SK-N-SH treated with all-trans-retinoic acid at 6 μM for 48 hours (cell line): ENCODE results near the gene SNX17.

ENCODE experiments used
- ATAC-seq: fragments of 200-7000 bp; cut with Tn5 transposase; 3 replicates; pipeline ENCODE4 v1.9.1; 2020; ENCODE audit warnings: mild to moderate bottlenecking, moderate library complexity
- ARNTL ChIP-seq: fragments of 450-650 bp; formaldehyde crosslinking; IDR thresholded peaks from 2 replicates; pipeline ENCODE4 v1.5.0; 2020; ENCODE audit warnings: low read depth, mild to moderate bottlenecking, moderate library complexity, borderline replicate concordance
- BACH2 ChIP-seq: fragments of 250-450 bp; sonication (Bioruptor Pico); IDR thresholded peaks from 2 replicates; pipeline ENCODE4 v1.9.0; 2021; ENCODE audit warnings: mild to moderate bottlenecking, borderline replicate concordance
- CSDC2 ChIP-seq: fragments of 250-450 bp; sonication (Bioruptor Pico); IDR thresholded peaks from 2 replicates; pipeline ENCODE4 v1.5.0; 2020; ENCODE audit warnings: mild to moderate bottlenecking, moderate library complexity
- ESRRG ChIP-seq: fragments of 250-450 bp; sonication (Bioruptor Pico); IDR thresholded peaks from 2 replicates; pipeline ENCODE4 v1.6.1; 2021; ENCODE audit warnings: mild to moderate bottlenecking
- GLIS3 ChIP-seq: fragments of 250-450 bp; sonication (Bioruptor Pico); IDR thresholded peaks from 2 replicates; pipeline ENCODE4 v1.5.0; 2020; ENCODE audit warnings: mild to moderate bottlenecking, moderate library complexity
- ISL1 ChIP-seq: fragments of 250-450 bp; sonication (Bioruptor Pico); IDR thresholded peaks from 2 replicates; pipeline ENCODE4 v2.1.2; 2022; ENCODE audit warnings: mild to moderate bottlenecking, moderate library complexity
- OSR1 ChIP-seq: fragments of 250-450 bp; sonication (Bioruptor Pico); IDR thresholded peaks from 2 replicates; pipeline ENCODE4 v1.8.0; 2022; ENCODE audit warnings: moderate library complexity, mild to moderate bottlenecking, inconsistent platforms
- PPARA ChIP-seq: fragments of 250-450 bp; sonication (Bioruptor Pico); IDR thresholded peaks from 2 replicates; pipeline ENCODE4 v1.5.0; 2020; ENCODE audit warnings: mild to moderate bottlenecking, borderline replicate concordance
- RARB ChIP-seq: fragments of 250-450 bp; sonication (Bioruptor Pico); IDR thresholded peaks from 2 replicates; pipeline ENCODE4 v1.8.0; 2021; ENCODE audit warnings: mild to moderate bottlenecking, moderate library complexity
- SNAI2 ChIP-seq: fragments of 250-450 bp; sonication (Bioruptor Pico); IDR thresholded peaks from 2 replicates; pipeline ENCODE4 v1.5.0; 2020; ENCODE audit warnings: mild to moderate bottlenecking, moderate library complexity
- TCF4 ChIP-seq: fragments of 250-450 bp; sonication (Bioruptor Pico); IDR thresholded peaks from 2 replicates; pipeline ENCODE4 v1.8.0; 2021; ENCODE audit warnings: mild to moderate bottlenecking, moderate library complexity, borderline replicate concordance
- TOX ChIP-seq: fragments of 250-450 bp; sonication (Bioruptor Pico); IDR thresholded peaks from 2 replicates; pipeline ENCODE4 v1.8.0; 2021; ENCODE audit warnings: mild to moderate bottlenecking, moderate library complexity, borderline replicate concordance
- ZC3H10 ChIP-seq: fragments of 250-450 bp; sonication (Bioruptor Pico); IDR thresholded peaks from 2 replicates; pipeline ENCODE4 v1.5.1; 2021; ENCODE audit warnings: mild to moderate bottlenecking, moderate library complexity
- ZFP3 ChIP-seq: fragments of 250-450 bp; sonication (Bioruptor Pico); IDR thresholded peaks from 2 replicates; pipeline ENCODE4 v1.5.0; 2020; ENCODE audit warnings: mild to moderate bottlenecking, moderate library complexity
- ZFP30 ChIP-seq: fragments of 450-650 bp; formaldehyde crosslinking; IDR thresholded peaks from 2 replicates; pipeline ENCODE4 v1.5.0; 2022; ENCODE audit warnings: mild to moderate bottlenecking, moderate library complexity
- ZNF565 ChIP-seq: fragments of 450-650 bp; formaldehyde crosslinking; conservative IDR thresholded peaks from 2 replicates; pipeline ENCODE4 v1.5.0; 2020; ENCODE audit warnings: low read depth, mild to moderate bottlenecking, moderate library complexity
- ZNF70 ChIP-seq: fragments of 450-650 bp; formaldehyde crosslinking; IDR thresholded peaks from 2 replicates; pipeline ENCODE4 v1.5.0; 2020; ENCODE audit warnings: mild to moderate bottlenecking, moderate library complexity
- ZNF8 ChIP-seq: fragments of 450-650 bp; formaldehyde crosslinking; IDR thresholded peaks from 2 replicates; pipeline ENCODE4 v1.5.0; 2020; ENCODE audit warnings: mild to moderate bottlenecking, moderate library complexity
- TF ChIP-seq, protein P1 (sequence below): fragments of 250-450 bp; sonication (Bioruptor Pico); IDR thresholded peaks from 2 replicates; pipeline ENCODE4 v1.5.1; 2021; ENCODE audit warnings: mild to moderate bottlenecking, moderate library complexity
- TF ChIP-seq, protein P2 (sequence below): fragments of 250-450 bp; sonication (Bioruptor Pico); IDR thresholded peaks from 2 replicates; pipeline ENCODE4 v1.8.0; 2021; ENCODE audit warnings: low read depth, mild to moderate bottlenecking, moderate library complexity, borderline replicate concordance
- TF ChIP-seq, protein P3 (sequence below): fragments of 250-450 bp; sonication (Bioruptor Pico); IDR thresholded peaks from 2 replicates; pipeline ENCODE4 v1.8.0; 2020; ENCODE audit warnings: mild to moderate bottlenecking, moderate library complexity, borderline replicate concordance
- TF ChIP-seq, protein P4 (sequence below): fragments of 250-450 bp; sonication (Bioruptor Pico); IDR thresholded peaks from 2 replicates; pipeline ENCODE4 v1.5.0; 2020; ENCODE audit warnings: mild to moderate bottlenecking, moderate library complexity
- TF ChIP-seq, protein P5 (sequence below): fragments of 250-450 bp; sonication (Bioruptor Pico); IDR thresholded peaks from 2 replicates; pipeline ENCODE4 v1.5.1; 2020; ENCODE audit warnings: low read depth, mild to moderate bottlenecking, moderate library complexity

SNX17 gene

DNA sequence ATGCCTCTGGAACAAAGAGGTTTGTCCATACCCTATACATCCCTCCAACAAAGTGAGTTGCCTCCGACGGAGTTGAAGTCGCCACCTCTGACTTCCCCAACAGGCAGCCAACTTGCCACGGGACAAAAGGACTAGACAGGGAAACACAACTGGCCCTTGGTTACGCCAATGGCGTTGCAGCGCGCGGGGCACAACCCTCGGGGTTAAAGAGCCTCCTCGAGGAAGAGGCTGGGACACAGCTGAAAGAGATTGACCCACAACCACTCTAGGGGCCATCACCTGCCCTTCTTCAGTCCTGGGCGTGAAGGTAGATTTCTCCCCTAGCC is 14.4 kb upstream of the SNX17 start:
- no peak for TF ChIP-seq ZNF565 (CRISPR knock-in tag)
- no peak for TF ChIP-seq SNAI2 (CRISPR knock-in tag)
- TF ChIP-seq, protein P1, sequence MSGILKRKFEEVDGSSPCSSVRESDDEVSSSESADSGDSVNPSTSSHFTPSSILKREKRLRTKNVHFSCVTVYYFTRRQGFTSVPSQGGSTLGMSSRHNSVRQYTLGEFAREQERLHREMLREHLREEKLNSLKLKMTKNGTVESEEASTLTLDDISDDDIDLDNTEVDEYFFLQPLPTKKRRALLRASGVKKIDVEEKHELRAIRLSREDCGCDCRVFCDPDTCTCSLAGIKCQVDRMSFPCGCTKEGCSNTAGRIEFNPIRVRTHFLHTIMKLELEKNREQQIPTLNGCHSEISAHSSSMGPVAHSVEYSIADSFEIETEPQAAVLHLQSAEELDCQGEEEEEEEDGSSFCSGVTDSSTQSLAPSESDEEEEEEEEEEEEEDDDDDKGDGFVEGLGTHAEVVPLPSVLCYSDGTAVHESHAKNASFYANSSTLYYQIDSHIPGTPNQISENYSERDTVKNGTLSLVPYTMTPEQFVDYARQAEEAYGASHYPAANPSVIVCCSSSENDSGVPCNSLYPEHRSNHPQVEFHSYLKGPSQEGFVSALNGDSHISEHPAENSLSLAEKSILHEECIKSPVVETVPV (CRISPR knock-in tag) = no peak
- no peak for TF ChIP-seq ZNF8
- no peak for TF ChIP-seq RARB (CRISPR knock-in tag)
- TF ChIP-seq ESRRG (CRISPR knock-in tag) = no peak
- no peak for TF ChIP-seq ZC3H10
- TF ChIP-seq ARNTL (CRISPR knock-in tag) = no peak
- TF ChIP-seq, protein P2, sequence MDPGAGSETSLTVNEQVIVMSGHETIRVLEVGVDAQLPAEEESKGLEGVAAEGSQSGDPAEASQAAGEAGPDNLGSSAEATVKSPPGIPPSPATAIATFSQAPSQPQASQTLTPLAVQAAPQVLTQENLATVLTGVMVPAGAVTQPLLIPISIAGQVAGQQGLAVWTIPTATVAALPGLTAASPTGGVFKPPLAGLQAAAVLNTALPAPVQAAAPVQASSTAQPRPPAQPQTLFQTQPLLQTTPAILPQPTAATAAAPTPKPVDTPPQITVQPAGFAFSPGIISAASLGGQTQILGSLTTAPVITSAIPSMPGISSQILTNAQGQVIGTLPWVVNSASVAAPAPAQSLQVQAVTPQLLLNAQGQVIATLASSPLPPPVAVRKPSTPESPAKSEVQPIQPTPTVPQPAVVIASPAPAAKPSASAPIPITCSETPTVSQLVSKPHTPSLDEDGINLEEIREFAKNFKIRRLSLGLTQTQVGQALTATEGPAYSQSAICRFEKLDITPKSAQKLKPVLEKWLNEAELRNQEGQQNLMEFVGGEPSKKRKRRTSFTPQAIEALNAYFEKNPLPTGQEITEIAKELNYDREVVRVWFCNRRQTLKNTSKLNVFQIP (CRISPR knock-in tag) = no peak
- no peak for TF ChIP-seq TOX
- TF ChIP-seq, protein P3, sequence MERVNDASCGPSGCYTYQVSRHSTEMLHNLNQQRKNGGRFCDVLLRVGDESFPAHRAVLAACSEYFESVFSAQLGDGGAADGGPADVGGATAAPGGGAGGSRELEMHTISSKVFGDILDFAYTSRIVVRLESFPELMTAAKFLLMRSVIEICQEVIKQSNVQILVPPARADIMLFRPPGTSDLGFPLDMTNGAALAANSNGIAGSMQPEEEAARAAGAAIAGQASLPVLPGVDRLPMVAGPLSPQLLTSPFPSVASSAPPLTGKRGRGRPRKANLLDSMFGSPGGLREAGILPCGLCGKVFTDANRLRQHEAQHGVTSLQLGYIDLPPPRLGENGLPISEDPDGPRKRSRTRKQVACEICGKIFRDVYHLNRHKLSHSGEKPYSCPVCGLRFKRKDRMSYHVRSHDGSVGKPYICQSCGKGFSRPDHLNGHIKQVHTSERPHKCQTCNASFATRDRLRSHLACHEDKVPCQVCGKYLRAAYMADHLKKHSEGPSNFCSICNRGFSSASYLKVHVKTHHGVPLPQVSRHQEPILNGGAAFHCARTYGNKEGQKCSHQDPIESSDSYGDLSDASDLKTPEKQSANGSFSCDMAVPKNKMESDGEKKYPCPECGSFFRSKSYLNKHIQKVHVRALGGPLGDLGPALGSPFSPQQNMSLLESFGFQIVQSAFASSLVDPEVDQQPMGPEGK (CRISPR knock-in tag) = no peak
- ATAC-seq = peak; percentile 55

DNA sequence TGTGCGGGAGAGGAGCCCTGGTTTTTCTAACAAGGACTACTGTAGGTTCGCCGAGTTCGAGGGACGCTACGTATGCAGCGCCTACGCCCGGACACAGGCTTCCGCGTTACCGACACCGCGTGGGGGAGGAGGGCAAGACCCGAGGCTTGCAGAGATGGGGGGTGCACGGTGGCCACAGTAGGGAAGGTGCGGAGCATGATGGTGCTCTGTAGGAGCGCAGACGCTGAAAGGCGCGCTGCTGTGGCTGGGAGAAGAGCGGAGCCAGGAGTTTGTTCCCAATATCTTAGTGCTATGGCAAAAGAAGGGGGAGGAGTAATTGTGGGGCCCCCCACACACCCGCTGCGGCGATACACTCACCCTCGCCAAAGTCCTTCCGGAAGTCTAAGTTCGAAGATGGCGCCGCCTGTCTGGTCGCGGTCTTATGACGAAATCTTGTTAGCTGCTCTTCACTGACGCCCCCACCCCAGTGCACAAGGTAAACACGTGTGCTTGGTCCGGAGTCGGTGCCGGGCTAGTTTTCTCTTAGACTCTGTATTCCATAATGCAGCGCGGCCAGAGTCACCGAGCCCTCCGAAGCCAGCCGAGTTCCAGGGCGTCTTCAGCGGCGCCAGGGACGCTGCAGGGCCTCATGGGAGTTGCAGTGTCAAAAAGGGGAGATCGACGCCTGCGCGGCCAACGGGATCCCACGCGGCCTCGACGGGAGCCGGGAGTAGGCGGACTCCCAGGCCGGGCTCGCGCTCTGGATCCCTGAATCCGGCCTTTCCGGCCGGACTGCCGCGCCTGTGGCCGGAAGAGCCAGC is 13.8 kb upstream of the SNX17 start, which contains the start of gene GTF3C2:
Gene GTF3C2, minus strand, starts transcription at position 383 of the 800 bp plus-strand sequence. CDS start 13,210 bp downstream, outside the sequence.
- ATAC-seq = peak; percentile 94
- no peak for TF ChIP-seq ZNF8
- no peak for TF ChIP-seq ZFP3 (CRISPR knock-in tag)
- TF ChIP-seq, protein P4, sequence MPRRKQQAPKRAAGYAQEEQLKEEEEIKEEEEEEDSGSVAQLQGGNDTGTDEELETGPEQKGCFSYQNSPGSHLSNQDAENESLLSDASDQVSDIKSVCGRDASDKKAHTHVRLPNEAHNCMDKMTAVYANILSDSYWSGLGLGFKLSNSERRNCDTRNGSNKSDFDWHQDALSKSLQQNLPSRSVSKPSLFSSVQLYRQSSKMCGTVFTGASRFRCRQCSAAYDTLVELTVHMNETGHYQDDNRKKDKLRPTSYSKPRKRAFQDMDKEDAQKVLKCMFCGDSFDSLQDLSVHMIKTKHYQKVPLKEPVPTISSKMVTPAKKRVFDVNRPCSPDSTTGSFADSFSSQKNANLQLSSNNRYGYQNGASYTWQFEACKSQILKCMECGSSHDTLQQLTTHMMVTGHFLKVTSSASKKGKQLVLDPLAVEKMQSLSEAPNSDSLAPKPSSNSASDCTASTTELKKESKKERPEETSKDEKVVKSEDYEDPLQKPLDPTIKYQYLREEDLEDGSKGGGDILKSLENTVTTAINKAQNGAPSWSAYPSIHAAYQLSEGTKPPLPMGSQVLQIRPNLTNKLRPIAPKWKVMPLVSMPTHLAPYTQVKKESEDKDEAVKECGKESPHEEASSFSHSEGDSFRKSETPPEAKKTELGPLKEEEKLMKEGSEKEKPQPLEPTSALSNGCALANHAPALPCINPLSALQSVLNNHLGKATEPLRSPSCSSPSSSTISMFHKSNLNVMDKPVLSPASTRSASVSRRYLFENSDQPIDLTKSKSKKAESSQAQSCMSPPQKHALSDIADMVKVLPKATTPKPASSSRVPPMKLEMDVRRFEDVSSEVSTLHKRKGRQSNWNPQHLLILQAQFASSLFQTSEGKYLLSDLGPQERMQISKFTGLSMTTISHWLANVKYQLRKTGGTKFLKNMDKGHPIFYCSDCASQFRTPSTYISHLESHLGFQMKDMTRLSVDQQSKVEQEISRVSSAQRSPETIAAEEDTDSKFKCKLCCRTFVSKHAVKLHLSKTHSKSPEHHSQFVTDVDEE = 0 out of 2 replicates have a peak, but pooled peaks have one; percentile 34
- TF ChIP-seq PPARA (CRISPR knock-in tag) = no peak
- no peak for TF ChIP-seq ESRRG (CRISPR knock-in tag)
- no peak for TF ChIP-seq CSDC2 (CRISPR knock-in tag)
- no peak for TF ChIP-seq BACH2
- no peak for TF ChIP-seq ZNF565 (CRISPR knock-in tag)
- no peak for TF ChIP-seq SNAI2 (CRISPR knock-in tag)
- peak; percentile 23; the same call in 1 of the 2 replicates for TF ChIP-seq TCF4 (CRISPR knock-in tag)
- TF ChIP-seq ZFP30 (CRISPR knock-in tag) = no peak
- TF ChIP-seq ISL1 = no peak
- peak; percentile 95; the same call in 1 of the 2 replicates for TF ChIP-seq ZNF70 (CRISPR knock-in tag)
- no peak for TF ChIP-seq TOX
- TF ChIP-seq, protein P3 (CRISPR knock-in tag) = peak; percentile 96; the same call in 1 of the 2 replicates
- TF ChIP-seq OSR1 = no peak
- TF ChIP-seq ZC3H10 = no peak
- TF ChIP-seq, protein P1 (CRISPR knock-in tag) = no peak
- TF ChIP-seq GLIS3 (CRISPR knock-in tag) = no peak
- TF ChIP-seq, protein P2 (CRISPR knock-in tag) = no peak
- TF ChIP-seq, protein P5, sequence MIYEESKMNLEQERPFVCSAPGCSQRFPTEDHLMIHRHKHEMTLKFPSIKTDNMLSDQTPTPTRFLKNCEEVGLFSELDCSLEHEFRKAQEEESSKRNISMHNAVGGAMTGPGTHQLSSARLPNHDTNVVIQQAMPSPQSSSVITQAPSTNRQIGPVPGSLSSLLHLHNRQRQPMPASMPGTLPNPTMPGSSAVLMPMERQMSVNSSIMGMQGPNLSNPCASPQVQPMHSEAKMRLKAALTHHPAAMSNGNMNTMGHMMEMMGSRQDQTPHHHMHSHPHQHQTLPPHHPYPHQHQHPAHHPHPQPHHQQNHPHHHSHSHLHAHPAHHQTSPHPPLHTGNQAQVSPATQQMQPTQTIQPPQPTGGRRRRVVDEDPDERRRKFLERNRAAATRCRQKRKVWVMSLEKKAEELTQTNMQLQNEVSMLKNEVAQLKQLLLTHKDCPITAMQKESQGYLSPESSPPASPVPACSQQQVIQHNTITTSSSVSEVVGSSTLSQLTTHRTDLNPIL (CRISPR knock-in tag) = no peak
- TF ChIP-seq ARNTL (CRISPR knock-in tag) = no peak
- no peak for TF ChIP-seq RARB (CRISPR knock-in tag)
